Karpas-422 (cell line): ENCODE measurements around the gene KCNIP1. TPM values are rescaled to one million over a fixed set of nuclear protein-coding genes. Genes with fewer than 3 reads are reported as not detected.

Source experiments
- DNase-seq: peaks from one replicate; pipeline ENCODE4 v3.0.0-alpha.2; 2015
- H2AFZ ChIP-seq: fragments of 200-600 bp; sonication (generic); 2 replicates; pipeline ENCODE4 v1.6.1; 2014; ENCODE audit warnings: antibody characterized with exemption, low read length, mixed read lengths
- H3K27ac ChIP-seq: fragments of 200-600 bp; sonication (generic); 2 replicates; pipeline ENCODE4 v1.5.1; 2014; ENCODE audit warnings: mild to moderate bottlenecking, low read length, moderate library complexity
- H3K27me3 ChIP-seq: fragments of 200-600 bp; sonication (generic); 2 replicates; pipeline ENCODE4 v1.6.1; 2014; ENCODE audit warnings: low read length, mixed read lengths
- H3K36me3 ChIP-seq: fragments of 200-600 bp; sonication (generic); 2 replicates; pipeline ENCODE4 v1.6.1; 2014; ENCODE audit warnings: low read length, mixed read lengths; ENCODE audit not compliant: insufficient read depth
- H3K4me1 ChIP-seq: fragments of 200-600 bp; sonication (generic); 2 replicates; pipeline ENCODE4 v1.6.1; 2014; ENCODE audit warnings: mild to moderate bottlenecking, low read length, mixed read lengths
- H3K4me2 ChIP-seq: fragments of 200-600 bp; sonication (generic); 2 replicates; pipeline ENCODE4 v1.6.1; 2014; ENCODE audit warnings: low read length, low read depth, mild to moderate bottlenecking; ENCODE audit not compliant: poor library complexity, severe bottlenecking
- H3K4me3 ChIP-seq: fragments of 200-600 bp; sonication (generic); 2 replicates; pipeline ENCODE4 v1.5.1; 2014; ENCODE audit warnings: mild to moderate bottlenecking, antibody characterized with exemption, low read length, mixed read lengths
- H3K79me2 ChIP-seq: fragments of 200-600 bp; sonication (generic); 2 replicates; pipeline ENCODE4 v1.6.1; 2014; ENCODE audit warnings: mild to moderate bottlenecking, low read length, mixed read lengths
- H3K9ac ChIP-seq: fragments of 200-600 bp; sonication (generic); 2 replicates; pipeline ENCODE4 v1.6.0; 2014; ENCODE audit warnings: low read length
- H3K9me2 ChIP-seq: fragments of 200-600 bp; sonication (generic), shearing (Covaris generic); replicated peaks from 2 replicates; pipeline ENCODE4 v1.6.0; 2014; ENCODE audit warnings: mild to moderate bottlenecking, low read length, moderate library complexity; ENCODE audit not compliant: insufficient read depth
- H3K9me3 ChIP-seq: fragments of 300-700, 200-600 bp; sonication (generic); 2 replicates; pipeline ENCODE4 v1.6.1; 2014; ENCODE audit warnings: low read length, mixed read lengths
- H4K20me1 ChIP-seq: fragments of 200-600 bp; sonication (generic); 2 replicates; pipeline ENCODE4 v1.6.1; 2014; ENCODE audit warnings: mild to moderate bottlenecking, antibody characterized with exemption, low read length, low read depth; ENCODE audit not compliant: insufficient read depth
- total RNA-seq: library from RNA; depleted of rRNA; stranded (reverse); fragments of >200 nt; shearing (Covaris generic); gene quantifications from 2 replicates; pipeline ENCODE4 v1.2.3, GENCODE V29; 2014; ENCODE audit warnings: low replicate concordance

KCNIP1 gene
- total RNA-seq, 1 experiment from 2014 or later: not detected

GRCh38 chr5:170642066-170642735 lies 138.4 kb downstream of the KCNIP1 start:
- Histone ChIP-seq H3K79me2 (no peaks in the 10 kb centered on the region), H3K9ac (no peak overlapping the region), H3K4me1 (peaks cover 13% of the 10 kb centered on the region), H3K36me3 (no peaks in the 10 kb centered on the region), H3K9me2 (no peaks in the 10 kb centered on the region), H3K9me3 (no peaks in the 10 kb centered on the region), H3K27ac (no peak overlapping the region), H3K27me3 (no peaks in the 10 kb centered on the region), H4K20me1 (no peaks in the 10 kb centered on the region), H3K4me3 (no peak overlapping the region), H3K4me2 (no peak overlapping the region), H2AFZ (no peak overlapping the region)
- no peak for DNase-seq

GRCh38 chr5:170642776-170643436 lies 139.1 kb downstream of the KCNIP1 start:
- DNase-seq: no peak
- no peaks in the 10 kb centered on the region for H3K79me2 ChIP-seq
- no peak overlapping the region for H3K4me2 ChIP-seq
- H3K9me3 ChIP-seq: no peaks in the 10 kb centered on the region
- H3K9me2 ChIP-seq: no peaks in the 10 kb centered on the region
- no peak overlapping the region for H2AFZ ChIP-seq
- H3K36me3 ChIP-seq: no peaks in the 10 kb centered on the region
- no peak overlapping the region for H3K27ac ChIP-seq
- H4K20me1 ChIP-seq: no peaks in the 10 kb centered on the region
- peaks cover 13% of the 10 kb centered on the region for H3K4me1 ChIP-seq
- H3K9ac ChIP-seq: no peak overlapping the region
- H3K4me3 ChIP-seq: no peak overlapping the region
- H3K27me3 ChIP-seq: no peaks in the 10 kb centered on the region

- Histone ChIP-seq H3K9me3 (no peaks in the 10 kb centered on the region), H2AFZ (no peak overlapping the region), H3K4me2 (no peak overlapping the region), H3K9me2 (no peaks in the 10 kb centered on the region), H3K79me2 (no peaks in the 10 kb centered on the region), H3K9ac (no peak overlapping the region), H3K36me3 (no peaks in the 10 kb centered on the region), H4K20me1 (no peaks in the 10 kb centered on the region), H3K27me3 (no peaks in the 10 kb centered on the region), H3K4me3 (no peak overlapping the region), H3K27ac (no peak overlapping the region), H3K4me1 (peaks cover 13% of the 10 kb centered on the region)
- no peak for DNase-seq
Measured at GRCh38 chr5:170643591-170643990, 139.8 kb downstream of the KCNIP1 start.

- Histone ChIP-seq H3K9me2 (no peaks in the 10 kb centered on the region), H3K4me2 (no peak overlapping the region), H3K4me3 (no peak overlapping the region), H3K27ac (no peak overlapping the region), H3K79me2 (no peaks in the 10 kb centered on the region), H3K4me1 (peaks cover 17% of the 10 kb centered on the region), H3K36me3 (no peaks in the 10 kb centered on the region), H3K9me3 (no peaks in the 10 kb centered on the region), H3K27me3 (no peaks in the 10 kb centered on the region), H3K9ac (no peak overlapping the region), H4K20me1 (no peaks in the 10 kb centered on the region), H2AFZ (no peak overlapping the region)
- no peak for DNase-seq
Measured at GRCh38 chr5:170644501-170644900, 140.7 kb downstream of the KCNIP1 start.

GRCh38 chr5:170648541-170648940 lies 144.7 kb downstream of the KCNIP1 start:
- no peaks in the 10 kb centered on the region for H3K9me2 ChIP-seq
- no peak for DNase-seq

GRCh38 chr5:170650850-170651249 lies 147.0 kb downstream of the KCNIP1 start:
- no peak overlapping the region for H3K9ac ChIP-seq
- H3K4me1 ChIP-seq: peaks cover 4% of the 10 kb centered on the region
- H3K27ac ChIP-seq: no peak overlapping the region
- H3K27me3 ChIP-seq: no peaks in the 10 kb centered on the region
- DNase-seq: no peak
- no peak overlapping the region for H2AFZ ChIP-seq
- H3K4me2 ChIP-seq: no peak overlapping the region
- no peak overlapping the region for H3K4me3 ChIP-seq
- H3K79me2 ChIP-seq: no peaks in the 10 kb centered on the region
- no peaks in the 10 kb centered on the region for H3K36me3 ChIP-seq
- H3K9me3 ChIP-seq: no peaks in the 10 kb centered on the region
- H4K20me1 ChIP-seq: no peaks in the 10 kb centered on the region
- H3K9me2 ChIP-seq: no peaks in the 10 kb centered on the region

More at GRCh38 chr5:170648541-170648940, 144.7 kb downstream of the KCNIP1 start:
- Histone ChIP-seq H3K79me2 (no peaks in the 10 kb centered on the region), H3K36me3 (no peaks in the 10 kb centered on the region), H2AFZ (no peak overlapping the region), H3K9ac (no peak overlapping the region), H3K9me3 (no peaks in the 10 kb centered on the region), H3K27me3 (no peaks in the 10 kb centered on the region), H3K4me3 (no peak overlapping the region), H4K20me1 (no peaks in the 10 kb centered on the region), H3K27ac (no peak overlapping the region), H3K4me2 (no peak overlapping the region), H3K4me1 (peaks cover 4% of the 10 kb centered on the region)

GRCh38 chr5:170651604-170652277 lies 147.9 kb downstream of the KCNIP1 start:
- H4K20me1 ChIP-seq: no peaks in the 10 kb centered on the region
- no peak for DNase-seq
- H2AFZ ChIP-seq: no peak overlapping the region
- H3K27ac ChIP-seq: no peak overlapping the region
- no peaks in the 10 kb centered on the region for H3K9me3 ChIP-seq
- no peak overlapping the region for H3K4me2 ChIP-seq
- H3K9me2 ChIP-seq: no peaks in the 10 kb centered on the region
- H3K9ac ChIP-seq: no peak overlapping the region
- no peaks in the 10 kb centered on the region for H3K36me3 ChIP-seq
- no peak overlapping the region for H3K4me3 ChIP-seq
- H3K4me1 ChIP-seq: peaks cover 4% of the 10 kb centered on the region
- no peaks in the 10 kb centered on the region for H3K27me3 ChIP-seq
- no peaks in the 10 kb centered on the region for H3K79me2 ChIP-seq

- Histone ChIP-seq H3K9me2 (no peaks in the 10 kb centered on the region), H4K20me1 (no peaks in the 10 kb centered on the region), H3K4me3 (no peak overlapping the region), H3K9me3 (no peaks in the 10 kb centered on the region), H2AFZ (no peak overlapping the region), H3K4me1 (peaks cover 4% of the 10 kb centered on the region; the same call in 1 of the 2 replicates), H3K4me2 (no peak overlapping the region), H3K36me3 (no peaks in the 10 kb centered on the region), H3K79me2 (no peaks in the 10 kb centered on the region), H3K9ac (no peak overlapping the region), H3K27me3 (no peaks in the 10 kb centered on the region), H3K27ac (no peak overlapping the region)
- DNase-seq: no peak
Measured at GRCh38 chr5:170655476-170655875, 151.7 kb downstream of the KCNIP1 start.
